SK-N-SH (cell line): ENCODE data around the gene ZNF30. TPM values are rescaled to one million over a fixed set of nuclear protein-coding genes. Genes with fewer than 3 reads are reported as not detected.

Source experiments
- CTCF ChIA-PET: fragments of 300-600, 350-600 bp; formaldehyde crosslinking; extraction: SDS; loops from one replicate; lab custom pipeline; 2021; lab: Yijun Ruan, JAX
- POLR2A ChIA-PET: fragments of 350-600 bp; sonication (Branson Sonifier 250); formaldehyde crosslinking; extraction: SDS; loops from one replicate; lab custom pipeline; 2020; ENCODE audit warnings: antibody characterized with exemption, inconsistent platforms; lab: Yijun Ruan, JAX
- DNase-seq: peaks from one replicate; pipeline ENCODE4 v3.0.0; 2012
- H2AFZ ChIP-seq: fragments of 200-600 bp; sonication (generic); 2 replicates; pipeline ENCODE4 v1.8.1; 2016; ENCODE audit warnings: antibody characterized with exemption, mild to moderate bottlenecking, low read depth
- H3F3A ChIP-seq: fragments of 200-600 bp; sonication (generic); replicated peaks from 2 replicates; pipeline ENCODE3; 2016; ENCODE audit warnings: antibody characterized with exemption, mild to moderate bottlenecking; ENCODE audit not compliant: insufficient read depth
- H3K27ac ChIP-seq, 2 experiments: fragments of 200-500 bp in 1 of 2; fragments of 200-600 bp in 1 of 2; sonication (Bioruptor generic) in 1 of 2; sonication (generic), shearing (Covaris generic) in 1 of 2; 2 replicates each; pipeline versions ENCODE4 v1.5.1 to v1.6.1; 2014 to 2016; ENCODE audit warnings: low read depth in 2 of 2, inconsistent platforms in 1 of 2, low read length in 1 of 2, mild to moderate bottlenecking in 1 of 2, mixed read lengths in 1 of 2
- H3K27me3 ChIP-seq: fragments of 200-600 bp; sonication (generic), shearing (Covaris generic); 2 replicates; pipeline ENCODE4 v1.6.1; 2016; ENCODE audit warnings: mixed run types; ENCODE audit not compliant: insufficient read depth
- H3K36me3 ChIP-seq, 2 experiments: fragments of 200-500 bp in 1 of 2; fragments of 200-600 bp in 1 of 2; sonication (Bioruptor generic) in 1 of 2; sonication (generic) in 1 of 2; replicated peaks in 1 of 2; 2 replicates each; pipeline versions ENCODE3 to v1.5.1; 2014 to 2016; ENCODE audit warnings: low read length in 1 of 2, mild to moderate bottlenecking in 1 of 2; ENCODE audit not compliant: insufficient read depth in 2 of 2, control insufficient read depth in 1 of 2
- H3K4me1 ChIP-seq, 2 experiments: fragments of 200-500 bp in 1 of 2; fragments of 200-600 bp in 1 of 2; sonication (Bioruptor generic) in 1 of 2; sonication (generic), shearing (Covaris generic) in 1 of 2; 2 replicates each; pipeline versions ENCODE4 v1.5.1 to v1.6.1; 2014 to 2016; ENCODE audit warnings: low read depth in 1 of 2, low read length in 1 of 2, mixed run types in 1 of 2; ENCODE audit not compliant: insufficient read depth in 2 of 2, control insufficient read depth in 1 of 2
- H3K4me2 ChIP-seq: fragments of 200-600 bp; sonication (generic), shearing (Covaris generic); 2 replicates; pipeline ENCODE4 v1.6.1; 2017; ENCODE audit warnings: mixed run types
- H3K4me3 ChIP-seq, 2 experiments: fragments of 200-500 bp in 1 of 2; fragments of 200-600 bp in 1 of 2; sonication (Bioruptor generic) in 1 of 2; sonication (generic), shearing (Covaris generic) in 1 of 2; 2 replicates each; pipeline versions ENCODE4 v1.5.1 to v1.8.1; 2014 to 2016; ENCODE audit warnings: low read depth in 2 of 2, inconsistent platforms in 1 of 2, low read length in 1 of 2, mild to moderate bottlenecking in 1 of 2, mixed read lengths in 1 of 2, moderate library complexity in 1 of 2
- H3K79me2 ChIP-seq: fragments of 200-600 bp; sonication (generic); 2 replicates; pipeline ENCODE4 v1.8.1; 2017; ENCODE audit warnings: mild to moderate bottlenecking; ENCODE audit not compliant: insufficient read depth
- H3K9ac ChIP-seq: fragments of 200-600 bp; sonication (generic); 2 replicates; pipeline ENCODE4 v1.6.1; 2017; ENCODE audit warnings: mixed run types
- H3K9me2 ChIP-seq: fragments of 200-600 bp; sonication (generic); 2 replicates; pipeline ENCODE4 v1.6.1; 2017; ENCODE audit warnings: mixed run types
- H3K9me3 ChIP-seq: fragments of 200-600 bp; sonication (generic); 2 replicates; pipeline ENCODE4 v1.6.1; 2017; ENCODE audit warnings: mixed run types, mild to moderate bottlenecking, moderate library complexity
- H4K20me1 ChIP-seq: fragments of 200-600 bp; sonication (generic); 2 replicates; pipeline ENCODE4 v1.6.1; 2017; ENCODE audit warnings: mild to moderate bottlenecking, mixed run types; ENCODE audit not compliant: insufficient read depth
- ELF1 ChIP-seq: IDR thresholded peaks from 2 replicates; pipeline ENCODE4 v1.4.0; 2012
- EZH2phosphoT487 ChIP-seq: fragments of 200-600 bp; sonication (generic); IDR thresholded peaks from 2 replicates; pipeline ENCODE4 v1.6.1; 2017; ENCODE audit warnings: low read depth, mixed run types, mild to moderate bottlenecking, antibody characterized with exemption, moderate library complexity, borderline replicate concordance
- FOSL2 ChIP-seq: IDR thresholded peaks from 2 replicates; pipeline ENCODE4 v1.4.0; 2012; ENCODE audit warnings: low read depth, mild to moderate bottlenecking, moderate library complexity, borderline replicate concordance
- FOXM1 ChIP-seq: IDR thresholded peaks from 2 replicates; pipeline ENCODE4 v1.4.0; 2012; ENCODE audit warnings: low read depth, mild to moderate bottlenecking
- JUND ChIP-seq: IDR thresholded peaks from 2 replicates; pipeline ENCODE4 v1.4.0; 2012
- MAX ChIP-seq: IDR thresholded peaks from 2 replicates; pipeline ENCODE4 v1.4.0; 2012; ENCODE audit warnings: low read depth
- NFIC ChIP-seq: IDR thresholded peaks from 2 replicates; pipeline ENCODE4 v1.4.0; 2012; ENCODE audit warnings: borderline replicate concordance
- NRF1 ChIP-seq: IDR thresholded peaks from 2 replicates; pipeline ENCODE4 v1.6.1; 2012; ENCODE audit warnings: low read depth, mild to moderate bottlenecking, low read length
- REST ChIP-seq: IDR thresholded peaks from 2 replicates; pipeline ENCODE4 v1.6.1; 2012; ENCODE audit warnings: mild to moderate bottlenecking, low read depth, low read length, moderate library complexity
- RXRA ChIP-seq: IDR thresholded peaks from 2 replicates; pipeline ENCODE4 v1.4.0; 2012; ENCODE audit warnings: low read depth, mild to moderate bottlenecking, borderline replicate concordance
- SMC3 ChIP-seq: IDR thresholded peaks from 2 replicates; pipeline ENCODE4 v1.6.1; 2012; ENCODE audit warnings: low read depth, low read length, improper control_type of control experiment
- TAF1 ChIP-seq: IDR thresholded peaks from 2 replicates; pipeline ENCODE4 v1.6.1; 2012; ENCODE audit warnings: low read depth, mild to moderate bottlenecking, low read length, moderate library complexity, borderline replicate concordance
- TEAD4 ChIP-seq: IDR thresholded peaks from 2 replicates; pipeline ENCODE4 v1.4.0; 2012; ENCODE audit warnings: mild to moderate bottlenecking, borderline replicate concordance; ENCODE audit not compliant: insufficient read depth
- YY1 ChIP-seq: IDR thresholded peaks from 2 replicates; pipeline ENCODE4 v1.4.0; 2012; ENCODE audit warnings: low read depth, mild to moderate bottlenecking
- ZBTB33 ChIP-seq: IDR thresholded peaks from 2 replicates; pipeline ENCODE4 v1.4.0; 2012; ENCODE audit warnings: low read depth, borderline replicate concordance
- WGBS: methylation state at CpG from one replicate; pipeline ENCODE4 v1.1.6; 2017; ENCODE audit warnings: low lambda C conversion rate; 5-methylcytosine and 5-hydroxymethylcytosine counted together
- polyA plus RNA-seq, 3 experiments: library from polyadenylated mRNA; depleted of rRNA; stranded (reverse); fragments of >200 nt; gene quantifications; 2 replicates each; pipeline ENCODE4 v1.2.3, GENCODE V29; 2012

ZNF30 gene
- polyA plus RNA-seq, 1 of the 3 experiments (the other 2 are of a cell fraction), result 1.7 TPM

GRCh38 chr19:34936184-34936583, 9.5 kb downstream of the ZNF30 start:
- H3F3A ChIP-seq, result no peaks in the 10 kb centered on the region
- ChIA-PET CTCF (interaction anchor here (0.9 kb wide), 1 partner anchor 130 kb away, joined by 3 read pairs; no protein-coding TSS in a partner anchor), POLR2A (interaction anchor here (1.0 kb wide), 1 partner anchor 9 kb away, joined by 3 read pairs; no protein-coding TSS in a partner anchor)
- no peak overlapping the region for H3K4me2 ChIP-seq
- no peaks in the 10 kb centered on the region for H3K4me1 ChIP-seq
- no peaks in the 10 kb centered on the region for H3K9me2 ChIP-seq
- H3K36me3 ChIP-seq, result peaks cover 15 to 21% of the 10 kb centered on the region in 2 experiments
- no peak for DNase-seq
- H3K9ac ChIP-seq, result no peak overlapping the region
- H3K9me3 ChIP-seq, result 0 out of 2 replicates have a peak, but pooled peaks cover 4% of the 10 kb centered on the region
- no peaks in the 10 kb centered on the region for H3K79me2 ChIP-seq
- H4K20me1 ChIP-seq, result no peaks in the 10 kb centered on the region
- H3K27ac ChIP-seq, result no peak overlapping the region
- no peaks in the 10 kb centered on the region for H3K27me3 ChIP-seq
- WGBS, result 97% methylated on average over 4 of the region's 4 CpGs
- no peak overlapping the region for H2AFZ ChIP-seq
- TF ChIP-seq SMC3 (no peak), EZH2phosphoT487 (no peak), TAF1 (no peak), TEAD4 (no peak), MAX (no peak), ZBTB33 (no peak), REST (no peak), NFIC (no peak), RXRA (no peak), JUND (no peak), NRF1 (no peak), FOXM1 (no peak), ELF1 (no peak), YY1 (no peak), FOSL2 (no peak)
- no peak overlapping the region for H3K4me3 ChIP-seq
